Nucleus accumbens (tissue), 56 donors: ENCODE results near the gene LSMEM2.
"Not testable (repeated sequence)": the region's sequence is repeated elsewhere in the genome, so short reads cannot be mapped to it uniquely, and the experiment has no call there.

ENCODE experiments used
- DNase-seq, 56 donors: peaks; one replicate each; lab custom pipeline; 2025; lab: John Stamatoyannopoulos, UW

The LSMEM2 gene

GRCh38 chr3:50295553-50296431 lies 16.9 kb downstream of the LSMEM2 start:
- DNase-seq = peak in 5 of 56 donors; percentile 12 to 44 (median 39)

DNA sequence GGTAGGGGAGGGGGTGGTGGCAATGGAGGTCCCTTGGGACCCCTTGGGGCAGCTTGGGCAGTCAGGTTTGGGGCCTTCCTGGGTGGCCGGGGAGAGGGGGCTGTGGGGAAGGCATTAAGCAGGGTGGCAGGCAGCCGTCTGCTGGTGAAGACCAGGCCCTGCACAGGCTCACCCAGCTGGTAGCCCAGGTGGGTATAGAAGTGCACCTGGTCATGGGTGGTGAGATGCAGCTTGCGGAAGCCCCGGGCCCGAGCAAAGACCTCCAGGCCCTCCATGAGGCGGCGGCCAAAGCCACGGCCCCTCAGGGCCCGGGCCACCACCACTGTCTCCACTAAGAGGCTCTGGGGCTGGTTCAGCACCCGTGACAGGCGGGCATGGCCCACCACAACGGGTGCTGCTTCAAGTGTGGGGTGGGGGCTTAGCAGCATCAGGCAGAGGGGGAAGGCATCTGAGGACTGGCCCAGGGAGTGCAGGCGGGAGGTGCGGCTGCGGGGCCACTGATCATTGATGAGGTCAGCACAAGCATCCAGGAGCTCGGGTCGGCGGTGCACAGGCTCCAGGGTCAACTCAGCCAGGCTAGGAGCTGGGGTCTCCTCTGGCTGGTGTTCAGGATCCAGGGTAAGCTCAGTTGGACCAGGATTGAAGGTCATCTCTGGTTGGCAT lies 18.0 kb downstream of the LSMEM2 start:
- no peak for DNase-seq

GRCh38 chr3:50297384-50297775 lies 18.5 kb downstream of the LSMEM2 start:
- DNase-seq = no peak

- no peak for DNase-seq
Measured at GRCh38 chr3:50297896-50298725, 19.2 kb downstream of the LSMEM2 start.

- peak; percentile 76 to 100 (median 100) for DNase-seq
Measured at GRCh38 chr3:50298836-50299637, 20.1 kb downstream of the LSMEM2 start, which contains the start of the genes HYAL3 and NAA80. HYAL3 (minus strand) TSS chr3:50299405; CDS start chr3:50295602, 3,803 bp downstream. NAA80 (minus strand) TSS chr3:50299405; CDS start chr3:50297463, 1,942 bp downstream.

GRCh38 chr3:50299638-50299928 lies 20.7 kb downstream of the LSMEM2 start:
- no peak for DNase-seq

DNA sequence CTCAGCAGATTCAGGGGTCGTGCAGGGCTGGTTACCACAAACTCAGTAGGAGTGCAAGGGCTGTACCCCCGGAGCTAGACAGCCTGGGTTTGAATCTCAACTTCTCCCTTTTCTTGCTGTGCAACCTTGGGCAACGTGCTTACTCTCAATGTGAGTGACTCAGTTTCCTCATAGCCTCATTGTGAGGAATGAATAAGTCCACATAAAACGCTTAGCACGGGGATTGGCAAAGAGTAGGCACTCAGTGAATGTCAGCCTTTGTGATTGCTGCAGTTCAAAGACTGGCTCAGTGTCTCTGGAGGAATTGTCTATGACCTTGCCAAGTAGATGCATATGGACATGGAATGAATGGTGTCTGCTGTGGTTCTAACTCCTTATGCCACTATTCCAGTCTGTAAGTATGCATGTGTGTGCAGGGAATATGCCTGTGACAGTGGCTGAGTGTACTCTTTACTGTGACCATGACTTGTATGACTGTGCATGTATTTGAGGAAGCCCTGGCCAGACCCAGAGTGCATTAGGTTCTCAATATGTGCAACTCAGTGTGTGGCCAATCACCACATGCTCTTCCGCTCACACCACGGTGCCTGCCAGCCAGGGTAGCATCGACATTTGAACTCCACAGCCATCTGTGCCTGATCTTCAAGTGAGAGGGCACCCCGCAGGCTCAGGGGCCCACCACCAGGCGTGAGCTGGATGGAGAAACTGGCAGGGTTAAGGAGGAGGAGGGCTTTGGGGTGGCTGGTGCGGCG lies 21.2 kb downstream of the LSMEM2 start:
- peak in 35 of 56 donors; percentile 36 to 80 (median 69) for DNase-seq

GRCh38 chr3:50300681-50301254 lies 21.9 kb downstream of the LSMEM2 start:
- no peak for DNase-seq

DNA sequence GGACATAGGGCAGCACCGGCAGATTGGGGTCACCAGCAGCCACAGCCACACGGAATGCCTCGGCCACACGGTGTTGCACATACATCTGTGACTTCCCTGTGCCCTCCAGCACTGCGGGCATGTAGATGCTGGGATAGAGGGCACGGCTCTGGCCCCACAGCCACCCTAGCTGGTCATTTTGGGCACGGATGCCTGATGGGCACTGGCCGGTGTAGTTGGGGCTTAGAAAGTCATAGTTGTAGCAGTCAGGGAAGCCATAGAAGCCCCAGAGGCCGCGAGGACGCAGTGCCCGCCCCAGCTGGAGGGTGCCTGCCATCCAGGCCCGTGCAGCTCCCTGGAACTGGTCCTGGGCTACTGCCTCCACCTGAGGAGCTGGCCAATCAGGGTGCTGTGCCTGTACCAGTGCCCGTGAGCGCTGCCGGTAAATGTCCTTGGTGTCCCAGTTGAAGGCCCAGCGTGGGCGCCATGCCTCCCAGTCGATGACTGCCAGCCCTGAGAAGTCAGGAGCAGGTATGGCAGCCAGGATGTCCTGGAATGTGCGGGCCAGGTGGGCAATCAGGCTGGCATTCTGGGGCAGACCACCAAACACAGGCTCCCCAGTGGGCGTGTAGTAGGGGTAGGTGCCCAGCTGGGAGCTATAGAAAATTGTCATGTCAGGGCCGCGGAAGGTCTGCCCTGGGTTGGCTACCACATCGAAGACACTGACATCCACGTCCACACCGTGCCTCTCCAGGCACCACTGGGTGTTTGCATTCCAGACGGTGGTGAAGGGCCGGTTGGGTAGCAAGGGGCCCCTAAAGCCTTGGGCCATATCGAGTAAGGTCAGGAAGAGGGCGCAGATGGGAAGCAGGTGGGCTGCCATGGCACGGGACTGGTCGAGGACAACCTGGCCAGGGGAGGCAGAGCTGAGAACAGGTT lies 23.5 kb downstream of the LSMEM2 start:
- DNase-seq = no peak

DNA sequence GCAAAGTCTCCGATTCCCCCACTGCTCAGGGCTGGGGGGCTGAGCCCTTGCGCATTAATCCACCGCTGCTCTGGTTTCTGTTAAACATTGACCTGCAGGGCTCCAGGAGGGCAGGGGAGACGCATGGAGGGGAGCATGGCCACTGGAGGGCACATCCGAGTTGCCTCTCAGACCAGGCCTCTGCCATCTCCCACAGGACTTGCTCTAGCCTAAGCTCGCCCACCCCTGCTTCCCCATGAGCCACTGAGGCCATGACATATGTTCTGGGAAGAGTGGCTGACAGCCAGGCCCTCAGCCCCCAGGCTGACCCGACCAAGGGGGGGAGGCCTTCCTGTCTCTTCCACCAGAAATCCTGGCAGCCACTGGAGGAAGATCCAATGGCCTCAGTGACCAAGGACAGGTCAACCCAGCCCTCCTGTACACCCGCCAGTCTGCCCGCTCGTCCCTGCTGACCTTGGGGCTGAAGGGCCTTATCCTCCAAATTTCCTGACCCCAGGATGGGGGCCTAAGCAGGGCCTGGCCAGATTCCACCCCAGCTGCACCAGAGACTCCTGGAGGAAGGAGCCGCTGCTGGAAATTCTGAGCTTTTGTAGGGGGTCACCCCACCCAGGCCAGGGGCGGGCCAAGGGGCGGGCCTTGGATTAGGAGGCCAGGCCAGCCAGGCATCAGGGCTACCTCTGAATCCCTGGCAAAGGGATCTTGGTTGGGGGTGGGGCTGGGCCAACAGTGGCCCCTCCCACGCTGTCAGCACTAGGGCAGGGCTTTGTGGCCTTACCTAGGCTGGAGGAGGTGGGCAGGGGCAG lies 24.3 kb downstream of the LSMEM2 start, which contains the start of gene HYAL1:
Gene HYAL1 (minus strand): TSS at position 562 of the 803 bp plus-strand sequence. CDS start 618 bp downstream, outside the sequence.
- no peak for DNase-seq

DNA sequence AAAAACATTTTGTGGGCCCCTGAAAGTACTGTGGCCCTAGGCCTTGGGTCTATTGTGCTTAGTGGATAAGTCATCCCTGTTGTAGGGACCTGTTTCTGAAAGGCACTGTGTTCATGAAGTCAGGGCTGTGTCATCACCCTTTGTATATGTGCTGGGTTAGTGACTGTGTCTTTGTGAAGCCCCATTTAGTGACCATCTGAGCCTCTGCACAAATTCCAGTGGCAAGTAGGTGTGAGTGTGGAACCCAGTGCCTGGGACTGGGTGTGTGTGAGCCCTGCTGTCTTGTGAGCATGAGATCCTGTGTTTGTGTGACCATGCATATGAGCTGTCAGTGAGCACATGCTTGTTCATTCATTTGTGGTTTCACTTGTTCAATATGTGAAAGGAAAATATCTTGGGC lies 25.7 kb downstream of the LSMEM2 start:
- DNase-seq = no peak

DNA sequence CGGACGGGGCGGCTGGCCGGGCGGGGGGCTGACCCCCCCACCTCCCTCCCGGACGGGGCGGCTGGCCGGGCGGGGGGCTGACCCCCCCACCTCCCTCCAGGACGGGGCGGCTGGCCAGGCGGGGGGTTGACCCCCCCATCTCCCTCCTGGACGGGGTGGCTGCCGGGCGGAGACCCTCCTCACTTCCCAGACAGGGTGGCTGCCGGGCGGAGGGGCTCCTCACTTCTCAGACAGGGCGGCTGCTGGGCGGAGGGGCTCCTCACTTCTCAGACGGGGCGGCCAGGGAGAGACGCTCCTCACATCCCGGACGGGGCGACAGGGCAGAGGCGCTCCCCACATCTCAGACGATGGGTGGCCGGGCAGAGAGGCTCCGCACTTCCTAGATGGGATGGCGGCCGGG lies 33.2 kb downstream of the LSMEM2 start:
- not testable (repeated sequence) for DNase-seq

- no peak for DNase-seq
Measured at GRCh38 chr3:50314342-50314741, 35.5 kb downstream of the LSMEM2 start.

DNA sequence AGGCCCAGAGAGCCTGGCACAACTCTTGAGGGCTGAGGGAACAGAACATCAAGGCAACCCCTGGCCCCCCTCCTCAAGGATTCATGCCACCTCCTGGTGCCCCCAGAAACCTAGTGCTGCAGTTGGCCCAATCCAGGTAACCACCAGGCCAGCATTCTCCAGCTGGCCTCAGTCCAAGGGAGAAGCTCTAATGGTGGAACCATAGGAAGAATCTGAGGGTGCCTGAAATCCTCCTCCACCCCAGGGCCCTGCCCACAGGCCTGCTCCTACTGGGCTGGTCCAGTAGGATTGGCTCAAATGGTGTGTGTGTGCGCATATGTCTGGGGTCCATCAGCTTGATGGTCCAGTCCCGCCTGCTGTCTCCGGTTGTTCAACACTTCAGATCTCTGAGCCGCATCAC lies 35.9 kb downstream of the LSMEM2 start:
- DNase-seq = no peak

- peak in 19 of 56 donors; percentile 20 to 76 (median 42) for DNase-seq
Measured at GRCh38 chr3:50316657-50317242, 37.9 kb downstream of the LSMEM2 start.

- DNase-seq = no peak
Measured at GRCh38 chr3:50317300-50317699, 38.4 kb downstream of the LSMEM2 start.
